Mucosa of rectum (tissue), 2 donors: ENCODE data around the gene ATXN10.
"Not testable (repeated sequence)": the region's sequence is repeated elsewhere in the genome, so short reads cannot be mapped to it uniquely, and the experiment has no call there.

Experiments used
- H3K27ac ChIP-seq, 2 donors: one replicate each; pipeline ENCODE4 v1.7.0; 2013; ENCODE audit warnings: inconsistent platforms in 2 of 2, low read depth in 2 of 2, low read length in 2 of 2
- H3K27me3 ChIP-seq, 2 donors: one replicate each; pipeline ENCODE4 v1.7.0; 2013; ENCODE audit warnings: low read length in 2 of 2; ENCODE audit not compliant: control insufficient read depth in 2 of 2, insufficient read depth in 2 of 2
- H3K36me3 ChIP-seq, 2 donors: one replicate each; pipeline ENCODE4 v1.7.0; 2013; ENCODE audit warnings: low read length in 2 of 2; ENCODE audit not compliant: control insufficient read depth in 2 of 2, insufficient read depth in 2 of 2
- H3K4me1 ChIP-seq, 2 donors: one replicate each; pipeline ENCODE4 v1.7.0; 2013; ENCODE audit warnings: low read length in 2 of 2, mild to moderate bottlenecking in 1 of 2; ENCODE audit not compliant: control insufficient read depth in 2 of 2, insufficient read depth in 2 of 2
- H3K4me3 ChIP-seq, 2 donors: one replicate each; pipeline ENCODE4 v1.7.0; 2013; ENCODE audit warnings: low read length in 2 of 2
- H3K9ac ChIP-seq, 2 donors: one replicate each; pipeline ENCODE4 v1.7.0; 2013; ENCODE audit warnings: low read length in 2 of 2, low read depth in 1 of 2, mild to moderate bottlenecking in 1 of 2
- H3K9me3 ChIP-seq, 2 donors: one replicate each; pipeline ENCODE4 v1.7.0; 2013; ENCODE audit warnings: low read length in 2 of 2; ENCODE audit not compliant: control insufficient read depth in 2 of 2
- donor health status: healthy.
- donor health status: Normal muscosa, but diverticular disease.

The ATXN10 gene

DNA sequence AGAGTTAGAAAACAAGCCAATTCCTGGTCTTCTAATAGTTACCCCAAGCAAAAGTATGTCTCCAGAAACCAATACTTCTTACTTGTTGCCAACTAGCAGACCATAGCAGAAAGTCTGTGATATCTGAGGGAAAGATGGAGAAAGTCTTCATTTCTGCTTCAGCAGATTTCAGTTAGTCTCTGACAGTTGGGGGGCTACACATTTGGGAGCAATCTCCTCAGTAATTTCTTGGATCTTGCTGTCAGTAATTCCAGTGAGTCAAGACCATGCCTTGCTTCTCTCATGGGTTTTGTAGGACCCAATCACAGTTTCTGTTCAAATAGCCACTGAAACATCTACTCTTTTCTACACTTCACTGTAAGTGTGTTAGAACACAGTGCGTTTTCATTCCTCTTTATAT lies 118.8 kb downstream of the ATXN10 start:
- H3K27ac ChIP-seq: no peak overlapping the region
- H3K27me3 ChIP-seq: no peaks in the 10 kb centered on the region
- H3K4me3 ChIP-seq: no peak overlapping the region
- no peak overlapping the region for H3K9ac ChIP-seq
- no peaks in the 10 kb centered on the region for H3K4me1 ChIP-seq
- H3K36me3 ChIP-seq: peaks cover 0 to 4% of the 10 kb centered on the region in 2 donors
- peaks cover 0 to 6% of the 10 kb centered on the region in 2 donors for H3K9me3 ChIP-seq

DNA sequence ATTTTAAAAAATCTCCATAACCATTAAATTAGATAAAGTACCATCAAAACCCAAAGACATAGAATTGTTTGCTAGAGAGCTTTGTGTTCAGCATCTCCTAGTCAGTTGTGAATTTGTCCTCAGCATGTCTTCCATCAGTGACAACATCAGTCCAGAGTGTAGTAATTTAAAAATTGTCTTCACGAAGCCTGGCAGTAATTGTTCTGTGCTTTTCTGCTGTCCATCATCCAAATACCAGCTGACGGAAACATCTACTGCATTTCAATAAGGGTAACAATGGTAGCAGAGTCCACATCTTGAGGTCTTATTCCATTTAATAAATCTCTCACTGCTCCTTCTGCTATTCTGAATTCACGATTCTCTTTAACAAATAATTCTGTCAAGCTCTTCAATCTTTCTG lies 121.5 kb downstream of the ATXN10 start:
- H3K9me3 ChIP-seq: peaks cover 6 to 11% of the 10 kb centered on the region in 2 donors
- peaks cover 3 to 4% of the 10 kb centered on the region in 2 donors for H3K36me3 ChIP-seq
- H3K27ac ChIP-seq: no peak overlapping the region
- H3K27me3 ChIP-seq: no peaks in the 10 kb centered on the region
- H3K9ac ChIP-seq: no peak overlapping the region
- H3K4me1 ChIP-seq: no peaks in the 10 kb centered on the region
- H3K4me3 ChIP-seq: no peak overlapping the region

DNA sequence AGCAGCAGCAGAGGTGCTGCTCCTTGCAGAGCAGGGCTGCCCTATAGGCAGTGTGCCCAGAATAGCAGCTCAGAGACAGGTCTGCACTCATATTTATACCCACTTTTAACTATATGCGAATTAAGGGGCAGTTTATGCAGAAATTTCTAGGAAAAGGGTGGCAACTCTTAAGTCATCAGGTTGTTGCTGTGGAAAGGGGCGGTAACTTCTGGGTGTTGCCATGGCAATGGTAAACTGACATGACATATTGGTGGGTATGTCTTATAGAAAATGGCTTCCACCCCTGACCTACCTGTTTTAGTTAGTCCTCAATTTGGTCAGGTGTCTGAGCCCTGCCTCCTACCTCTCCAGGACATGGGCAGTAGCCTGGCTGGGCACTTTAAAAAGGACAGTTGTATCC lies 122.3 kb downstream of the ATXN10 start:
- H3K9me3 ChIP-seq: peaks cover 6 to 11% of the 10 kb centered on the region in 2 donors
- no peaks in the 10 kb centered on the region for H3K27me3 ChIP-seq
- no peaks in the 10 kb centered on the region for H3K4me1 ChIP-seq

DNA sequence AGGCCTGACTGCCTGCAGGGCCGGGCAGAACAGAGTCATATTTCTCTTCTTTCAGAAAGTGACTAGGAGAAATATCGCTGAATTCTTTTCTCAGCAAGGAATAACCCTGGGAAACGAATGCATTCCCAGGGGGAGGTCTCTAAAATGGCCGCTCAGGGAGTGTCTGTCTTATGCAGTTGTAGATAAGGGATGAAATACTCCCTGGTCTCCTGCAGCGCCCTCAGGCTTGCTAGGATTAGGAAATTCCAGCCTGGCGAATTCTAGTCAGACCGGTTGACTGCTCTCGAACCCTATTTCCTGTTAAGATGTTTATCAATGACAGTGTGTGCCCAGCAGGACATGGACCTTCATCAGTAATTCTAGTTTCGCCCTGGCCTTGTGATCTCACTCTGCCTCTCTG lies 124.4 kb downstream of the ATXN10 start:
- H3K36me3 ChIP-seq, H3K4me3 ChIP-seq, H3K4me1 ChIP-seq, H3K9ac ChIP-seq, H3K27me3 ChIP-seq, H3K27ac ChIP-seq: not testable (repeated sequence)
- H3K9me3 ChIP-seq: peaks cover 6 to 11% of the 10 kb centered on the region in 2 donors

More for the DNA sequence above, 122.3 kb downstream of the ATXN10 start:
- Histone ChIP-seq H3K4me3 (no peak overlapping the region), H3K36me3 (peaks cover 3 to 4% of the 10 kb centered on the region in 2 donors), H3K9ac (no peak overlapping the region), H3K27ac (no peak overlapping the region)

DNA sequence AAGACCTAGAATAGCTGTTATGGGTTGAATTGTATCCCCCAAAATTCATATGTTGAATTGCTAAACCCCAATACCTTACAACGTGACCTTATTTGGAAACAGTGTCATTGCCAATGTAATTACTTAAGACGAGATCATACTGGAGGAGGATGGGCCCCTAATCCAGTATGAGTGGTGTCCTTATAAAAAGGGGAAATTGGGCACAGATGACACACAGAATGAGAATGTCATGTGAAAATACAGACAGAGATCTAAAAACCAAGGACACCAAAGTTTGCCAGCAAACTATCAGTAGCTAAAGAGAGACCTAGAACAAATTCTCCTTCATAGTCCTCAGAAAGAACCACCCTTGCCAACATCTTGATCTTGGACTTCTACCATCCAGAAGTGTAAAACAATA lies 127.7 kb downstream of the ATXN10 start:
- H3K4me1 ChIP-seq: no peaks in the 10 kb centered on the region
- H3K36me3 ChIP-seq: peaks cover 0 to 3% of the 10 kb centered on the region in 2 donors

DNA sequence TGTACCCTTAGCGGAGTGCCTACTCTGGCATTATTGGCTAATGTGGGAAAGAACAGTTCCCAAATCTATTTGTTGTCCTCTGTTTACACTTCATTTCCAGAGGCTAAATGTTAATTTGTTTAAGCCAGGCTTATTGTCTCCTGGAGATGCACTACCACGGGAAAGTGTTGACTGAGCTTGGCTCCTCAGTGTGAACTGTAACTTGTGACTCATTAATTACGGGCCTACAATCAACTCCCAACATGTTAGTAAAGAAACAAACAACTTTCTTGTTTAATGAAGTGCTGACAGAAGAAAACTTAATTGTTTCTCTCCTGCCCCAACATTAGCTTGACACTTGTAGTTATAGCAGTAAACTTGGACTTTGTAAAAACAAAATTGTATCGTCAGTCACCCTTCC lies 130.4 kb downstream of the ATXN10 start:
- no peak overlapping the region for H3K9ac ChIP-seq
- no peaks in the 10 kb centered on the region for H3K36me3 ChIP-seq
- no peak overlapping the region for H3K27ac ChIP-seq
- H3K27me3 ChIP-seq: no peaks in the 10 kb centered on the region
- H3K4me1 ChIP-seq: no peaks in the 10 kb centered on the region
- H3K9me3 ChIP-seq: peaks cover 0 to 1% of the 10 kb centered on the region in 2 donors
- no peak overlapping the region for H3K4me3 ChIP-seq

More for the DNA sequence above, 127.7 kb downstream of the ATXN10 start:
- Histone ChIP-seq H3K4me3 (no peak overlapping the region), H3K27ac (no peak overlapping the region), H3K9ac (no peak overlapping the region), H3K9me3 (peaks cover 6 to 11% of the 10 kb centered on the region in 2 donors), H3K27me3 (no peaks in the 10 kb centered on the region)

DNA sequence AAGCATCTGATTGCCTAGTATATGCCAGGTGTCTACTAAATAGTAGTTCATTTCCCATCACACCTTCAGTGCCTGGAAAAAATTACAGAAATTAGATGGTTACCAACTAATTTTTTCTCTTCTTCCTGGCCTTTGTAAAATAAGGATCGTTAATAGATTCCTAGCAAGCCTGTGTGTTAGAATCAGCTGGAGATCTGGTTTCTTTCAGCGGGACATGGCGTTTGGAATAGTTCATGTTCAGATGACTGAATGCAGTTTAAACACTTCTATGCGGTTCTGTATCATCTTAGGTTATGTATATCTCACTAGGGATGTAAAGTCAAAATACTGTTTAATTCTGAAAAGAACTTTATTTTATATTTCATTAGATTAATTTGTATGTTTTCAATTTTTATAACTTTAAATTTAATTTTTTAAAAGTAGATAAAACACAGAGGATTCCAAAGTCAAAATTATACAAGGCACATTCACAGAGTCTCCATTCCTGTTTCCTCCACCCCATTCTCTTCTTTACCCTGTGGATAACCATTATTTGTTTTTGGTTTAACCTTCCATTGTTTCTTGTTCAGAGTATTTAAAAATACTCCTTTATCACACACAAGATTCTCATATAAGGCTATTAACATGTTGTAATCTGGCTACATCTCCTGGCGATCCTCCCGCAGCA lies 132.8 kb downstream of the ATXN10 start:
- no peak overlapping the region for H3K27ac ChIP-seq

DNA sequence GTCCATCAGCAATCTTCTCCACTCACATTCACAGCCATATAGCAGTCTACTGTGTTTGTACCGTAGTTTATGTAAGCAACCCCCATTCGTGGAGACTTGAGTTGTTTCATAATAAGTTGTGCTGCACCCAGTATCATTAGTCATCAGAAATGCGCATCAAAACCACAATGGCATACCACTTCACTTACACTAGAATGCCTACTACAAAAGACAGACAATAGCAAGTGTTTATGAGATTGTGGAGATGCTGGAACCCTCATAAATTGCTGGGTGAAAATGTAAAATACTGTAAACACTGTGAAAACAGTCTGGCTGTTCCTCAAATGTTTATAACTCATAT lies 133.3 kb downstream of the ATXN10 start:
- Histone ChIP-seq H3K36me3 (peaks cover 0 to 8% of the 10 kb centered on the region in 2 donors), H3K27me3 (no peaks in the 10 kb centered on the region), H3K27ac (no peak overlapping the region)

More for the DNA sequence above, 132.8 kb downstream of the ATXN10 start:
- no peaks in the 10 kb centered on the region for H3K9me3 ChIP-seq
- H3K27me3 ChIP-seq: no peaks in the 10 kb centered on the region
- H3K9ac ChIP-seq: no peak overlapping the region
- no peaks in the 10 kb centered on the region for H3K4me1 ChIP-seq
- peaks cover 0 to 8% of the 10 kb centered on the region in 2 donors for H3K36me3 ChIP-seq
- H3K4me3 ChIP-seq: no peak overlapping the region

DNA sequence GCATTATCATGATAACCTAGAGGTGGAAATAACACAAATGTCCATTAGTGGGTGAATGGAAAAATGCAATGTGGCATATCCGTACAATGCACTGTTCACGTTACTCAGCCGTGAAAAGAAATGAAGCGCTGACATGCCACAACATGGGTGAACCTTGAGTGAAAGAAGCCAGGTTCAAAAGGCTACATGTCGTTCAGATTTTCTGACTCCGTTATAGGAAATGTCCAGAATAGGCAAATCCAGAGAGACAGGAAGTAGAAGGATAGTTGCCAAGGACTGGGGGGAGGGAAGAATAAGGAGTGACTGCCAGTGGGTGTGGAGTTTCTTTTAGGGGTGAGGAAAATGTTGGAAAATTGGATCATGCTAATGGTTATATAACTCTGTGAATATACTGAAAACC lies 133.8 kb downstream of the ATXN10 start:
- H3K4me1 ChIP-seq: no peaks in the 10 kb centered on the region
- peaks cover 0 to 8% of the 10 kb centered on the region in 2 donors for H3K36me3 ChIP-seq
- H3K9ac ChIP-seq: no peak overlapping the region
- H3K27ac ChIP-seq: no peak overlapping the region
- no peaks in the 10 kb centered on the region for H3K9me3 ChIP-seq
- no peak overlapping the region for H3K4me3 ChIP-seq
- no peaks in the 10 kb centered on the region for H3K27me3 ChIP-seq

More for the DNA sequence above, 133.3 kb downstream of the ATXN10 start:
- Histone ChIP-seq H3K9ac (no peak overlapping the region), H3K4me1 (no peaks in the 10 kb centered on the region), H3K4me3 (no peak overlapping the region), H3K9me3 (no peaks in the 10 kb centered on the region)

DNA sequence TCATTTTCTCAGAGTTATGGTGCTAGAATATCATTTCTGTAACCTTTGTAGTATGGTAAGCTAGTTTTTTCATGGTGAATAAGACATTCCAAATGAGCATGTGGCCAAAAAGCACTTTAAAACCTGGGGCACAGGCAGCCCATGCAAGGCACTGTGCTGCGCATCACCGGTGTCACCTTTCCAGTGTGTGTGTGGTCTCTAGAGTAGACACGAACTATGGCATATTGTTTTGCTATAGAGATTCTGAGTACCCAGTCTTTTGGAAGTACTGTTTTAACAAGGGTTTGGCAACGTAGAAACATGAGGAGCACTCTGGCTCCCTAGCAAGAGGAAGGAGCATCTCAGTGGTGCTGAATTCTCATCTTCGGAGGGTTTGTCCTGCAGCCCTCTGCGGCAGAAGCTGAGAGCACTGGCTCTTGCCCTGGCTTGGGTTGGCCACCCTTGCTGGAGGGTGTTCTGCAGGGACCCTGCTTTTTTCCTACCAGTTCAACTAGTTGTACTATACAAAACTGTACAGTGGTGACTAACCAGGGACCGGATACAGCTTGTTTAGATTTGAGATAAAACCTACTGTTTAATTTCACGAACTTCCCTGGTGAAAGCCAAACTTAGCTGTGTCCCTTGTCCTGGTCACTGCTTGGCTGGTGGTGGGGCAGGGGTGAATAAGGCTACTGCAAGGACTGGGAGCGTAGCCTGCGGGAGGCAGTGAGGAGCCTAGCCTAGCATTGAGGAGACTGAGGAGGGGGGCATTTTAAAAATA lies 135.7 kb downstream of the ATXN10 start:
- peaks cover 6 to 17% of the 10 kb centered on the region in 2 donors for H3K36me3 ChIP-seq
- no peaks in the 10 kb centered on the region for H3K9me3 ChIP-seq
- H3K4me3 ChIP-seq: no peak overlapping the region
- no peak overlapping the region for H3K27ac ChIP-seq
- no peaks in the 10 kb centered on the region for H3K27me3 ChIP-seq
- no peak overlapping the region for H3K9ac ChIP-seq
- H3K4me1 ChIP-seq: no peaks in the 10 kb centered on the region
